Measurements from ENCODE around the gene DOC2A. TPM values are rescaled to one million over a fixed set of nuclear protein-coding genes. Genes with fewer than 3 reads are reported as not detected.

Gene DOC2A
- total and polyA plus RNA-seq, 2 experiments from 2014 or later = 9.8 to 10.0 TPM

- TF ChIP-seq ZNF462 (CRISPR knock-in tag; IDR thresholded peaks at IDR 0.05) (no peak), ZNF331 (CRISPR knock-in tag; IDR thresholded peaks at IDR 0.05; ENCODE audit: low read depth) (no peak), CREB1 (CRISPR knock-in tag; IDR thresholded peaks at IDR 0.05; ENCODE audit: low read depth) (no peak), REST (IDR thresholded peaks at IDR 0.05; ENCODE audit: unreplicated experiment) (no peak), JUNB (IDR thresholded peaks at IDR 0.05; ENCODE audit: unreplicated experiment) (no peak), EZH2phosphoT487 (IDR thresholded peaks at IDR 0.05; ENCODE audit: unreplicated experiment) (no peak), EZH2 (IDR thresholded peaks at IDR 0.05; ENCODE audit: low read depth, unreplicated experiment) (no peak), STAT1 (IDR thresholded peaks at IDR 0.05; ENCODE audit: unreplicated experiment) (no peak)
These were observed 28.0 kb downstream of the DOC2A start (continued) for GRCh38 chr16:29982560-29983419.

Measured in GM23338 (cell line).